Fibroblast of gingiva (primary cell): Measurements from ENCODE around the gene LEMD1.
"Not testable (repeated sequence)": the region's sequence is repeated elsewhere in the genome, so short reads cannot be mapped to it uniquely, and the experiment has no call there.

ENCODE experiments used
- DNase-seq: peaks from one replicate; pipeline ENCODE4 v3.0.0-alpha.2; 2011; ENCODE audit warnings: low read depth

The LEMD1 gene

DNA sequence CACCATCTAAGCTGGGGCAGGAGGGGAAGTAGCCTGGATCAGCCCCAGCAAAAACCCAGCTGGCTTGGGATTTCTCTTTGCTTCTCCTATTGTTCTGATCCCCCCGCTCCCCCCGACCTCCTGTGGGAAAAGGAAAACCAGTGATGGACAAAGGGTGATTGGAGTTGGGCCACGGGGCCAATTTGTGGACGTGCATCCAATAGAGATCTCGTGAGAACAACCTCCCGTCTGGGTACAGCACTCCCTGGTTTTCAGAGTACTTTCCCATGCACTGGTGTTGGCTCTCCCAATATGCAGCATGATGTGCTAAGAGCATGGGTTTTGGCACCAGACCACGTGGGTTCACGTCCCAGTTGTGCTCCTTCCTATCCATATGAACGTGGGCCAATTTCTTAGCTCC lies 25.0 kb upstream of the LEMD1 start:
- DNase-seq: no peak

DNA sequence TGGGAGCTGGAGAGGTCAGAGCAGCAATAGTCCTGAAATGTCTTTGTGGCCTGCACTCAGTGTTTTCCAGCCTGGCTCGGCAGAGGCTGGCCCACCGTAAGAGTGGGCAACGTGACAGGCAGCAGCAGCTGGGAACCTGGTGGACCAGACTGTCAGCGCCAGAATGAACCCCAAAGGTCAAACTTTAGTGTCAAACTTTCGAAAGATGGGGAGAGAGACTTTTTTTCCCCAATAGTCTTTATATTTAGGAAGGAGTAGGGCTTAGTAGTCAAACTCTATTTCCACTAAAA lies 23.7 kb upstream of the LEMD1 start:
- DNase-seq: no peak

DNA sequence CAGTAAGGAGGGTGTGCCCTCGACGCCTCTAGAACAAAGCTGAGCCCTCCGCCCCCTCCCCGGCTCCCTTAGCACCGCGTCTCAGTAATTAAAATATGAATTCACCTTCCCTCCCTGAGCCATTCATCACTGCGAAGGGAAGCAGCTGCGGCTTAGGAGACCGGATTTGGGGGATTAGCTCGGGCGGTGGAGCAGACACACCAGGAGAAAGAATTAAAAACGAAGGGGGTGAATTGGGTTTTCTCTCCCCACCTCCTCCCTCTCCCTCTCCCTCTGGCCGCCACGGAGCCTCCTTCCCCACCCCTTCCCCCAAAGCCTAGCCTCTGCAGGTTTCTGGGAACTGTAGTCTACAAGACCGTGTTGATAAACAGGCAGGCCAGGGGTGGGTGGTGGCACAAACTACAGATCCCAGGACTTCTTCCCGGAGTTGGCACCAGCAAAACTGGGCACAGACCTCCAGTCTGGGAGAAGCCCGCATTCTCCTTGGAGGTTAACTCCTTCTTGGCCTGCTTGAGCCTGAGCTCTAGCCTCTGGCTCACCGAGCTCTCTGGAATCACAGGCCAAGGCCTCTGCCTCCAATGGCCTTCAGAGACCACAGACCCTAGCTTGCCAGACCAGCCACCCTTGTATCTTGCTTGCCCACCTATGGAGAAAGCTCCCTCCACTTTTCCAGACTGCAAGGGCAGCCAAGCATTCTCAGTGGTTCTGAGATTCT lies 23.2 kb upstream of the LEMD1 start:
- no peak for DNase-seq

DNA sequence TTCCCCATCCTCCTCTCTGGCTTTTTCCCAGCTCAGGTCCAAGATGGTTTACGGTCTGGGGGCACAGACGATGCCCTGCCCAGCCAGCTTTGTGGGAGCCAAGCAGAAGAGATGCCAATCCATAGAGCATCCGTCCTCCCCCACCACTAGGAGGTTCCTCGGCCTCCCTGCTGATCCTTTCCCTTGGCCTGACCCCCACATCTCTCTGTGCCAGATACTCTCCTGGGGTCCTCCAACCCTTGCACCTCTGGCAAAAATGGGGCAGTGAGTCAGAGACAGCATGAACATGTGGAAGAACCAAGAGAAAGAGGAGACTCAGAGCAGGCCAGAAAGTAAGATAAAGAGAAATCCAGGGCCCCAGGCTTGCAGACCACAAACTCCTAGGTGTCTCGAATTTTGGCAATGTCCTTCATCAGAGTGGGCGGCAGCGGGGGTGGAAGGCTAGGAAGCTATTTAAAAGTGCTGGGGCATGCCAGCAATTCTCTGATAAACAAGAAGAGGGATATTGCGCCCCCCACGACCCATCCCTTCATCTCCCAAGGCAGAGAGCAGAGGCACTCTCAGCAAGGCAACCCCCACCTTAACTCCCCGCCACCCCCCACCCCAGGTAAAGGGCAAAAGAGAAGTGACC lies 22.6 kb upstream of the LEMD1 start:
- DNase-seq: no peak

DNA sequence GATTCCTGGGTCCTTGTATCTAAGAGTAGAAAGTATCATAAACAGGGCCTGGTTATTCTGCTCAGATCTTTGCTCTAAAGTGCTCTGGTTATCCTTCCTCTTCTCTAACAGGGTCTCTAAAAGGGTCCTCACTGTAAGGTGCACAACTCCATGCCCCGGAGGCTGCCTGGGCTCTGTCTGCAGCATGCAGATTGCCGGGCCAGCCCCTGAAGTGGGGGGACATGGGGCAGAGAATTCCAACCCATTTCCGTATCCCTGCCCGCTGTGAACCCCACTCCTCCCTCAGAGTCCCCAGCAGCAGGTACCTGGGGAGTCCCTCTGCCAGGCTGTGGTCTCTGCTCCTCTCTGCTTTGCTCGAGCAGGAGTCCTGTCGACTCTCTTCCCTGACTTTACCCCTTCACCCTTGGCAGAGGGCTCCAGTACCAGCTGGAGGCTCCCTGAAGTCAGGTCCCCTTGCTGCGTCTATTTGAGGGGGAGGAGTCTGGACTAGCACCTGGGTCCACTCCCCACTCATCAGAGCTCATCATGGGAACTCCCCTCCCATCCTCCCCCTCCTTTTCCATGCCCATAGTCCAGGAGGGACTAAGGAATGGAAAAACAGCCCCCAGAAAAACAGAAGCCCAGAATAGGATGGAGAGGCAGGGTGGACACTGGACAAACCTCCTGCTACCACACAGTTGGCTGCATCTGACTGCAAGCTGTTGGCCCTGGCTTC lies 21.9 kb upstream of the LEMD1 start:
- no peak for DNase-seq

DNA sequence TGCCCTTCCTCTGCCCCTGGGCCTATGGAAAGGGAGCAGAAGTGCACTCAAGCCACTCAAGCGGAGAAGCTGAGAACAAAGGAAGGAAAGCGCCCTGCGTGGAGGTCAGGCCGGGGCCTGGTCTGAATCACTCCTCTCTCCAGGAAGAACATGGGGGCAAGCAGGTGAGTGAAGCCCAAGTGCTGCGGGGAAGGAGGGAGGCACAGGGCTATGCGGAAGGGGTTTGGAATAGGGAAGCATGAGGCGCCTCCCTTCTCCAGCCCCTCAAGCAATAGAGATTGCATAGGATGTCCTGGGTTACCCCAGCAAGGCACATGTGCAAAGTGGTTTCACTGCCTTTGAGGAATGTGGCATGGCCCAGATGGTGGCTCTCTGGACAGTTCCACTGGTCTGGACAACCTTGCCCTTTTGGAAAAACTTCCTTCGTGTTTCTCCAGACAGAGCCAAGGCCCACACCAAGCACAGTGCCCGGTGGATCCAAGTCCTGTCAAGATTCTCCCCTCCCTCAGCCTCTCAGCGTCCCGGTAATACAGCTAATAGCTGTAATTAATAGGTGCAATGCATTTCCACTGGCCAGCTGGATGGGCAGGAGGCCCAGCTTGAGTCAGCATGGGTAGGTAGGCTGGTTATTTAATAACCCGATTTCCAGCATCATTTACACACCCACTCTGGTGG lies 20.3 kb upstream of the LEMD1 start:
- no peak for DNase-seq

DNA sequence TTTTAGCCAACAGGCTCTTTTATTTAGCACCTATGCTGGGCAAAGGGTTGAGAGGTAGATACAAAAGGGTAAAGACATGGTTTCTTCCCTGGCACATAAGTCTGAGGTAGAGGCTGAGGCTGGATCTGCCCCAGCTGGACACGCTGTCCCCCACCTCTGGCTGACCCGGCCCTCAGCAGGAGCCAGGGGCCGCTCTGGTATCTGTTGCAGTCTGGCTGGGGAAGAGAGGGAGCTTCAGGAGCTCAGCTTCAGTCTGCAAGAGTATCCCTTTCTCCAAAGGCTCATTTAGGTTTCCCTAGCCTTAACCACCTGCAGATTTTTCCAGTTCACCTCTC lies 19.8 kb upstream of the LEMD1 start:
- no peak for DNase-seq

DNA sequence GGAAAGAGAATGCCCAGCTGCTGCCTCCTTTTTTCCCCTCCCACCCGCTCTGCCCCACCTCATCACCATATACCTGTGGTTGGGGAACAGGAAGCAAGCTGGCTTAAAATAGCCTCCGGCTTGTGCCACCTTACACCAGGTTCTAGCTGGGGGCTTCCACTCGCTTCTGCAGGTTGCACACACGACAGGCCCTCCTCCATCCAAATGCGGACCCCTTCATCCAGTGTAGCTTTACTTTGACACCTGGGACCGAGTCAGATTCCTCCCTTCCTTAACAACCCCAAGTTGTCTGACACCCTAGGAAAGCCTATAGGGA lies 19.4 kb upstream of the LEMD1 start:
- DNase-seq: no peak

DNA sequence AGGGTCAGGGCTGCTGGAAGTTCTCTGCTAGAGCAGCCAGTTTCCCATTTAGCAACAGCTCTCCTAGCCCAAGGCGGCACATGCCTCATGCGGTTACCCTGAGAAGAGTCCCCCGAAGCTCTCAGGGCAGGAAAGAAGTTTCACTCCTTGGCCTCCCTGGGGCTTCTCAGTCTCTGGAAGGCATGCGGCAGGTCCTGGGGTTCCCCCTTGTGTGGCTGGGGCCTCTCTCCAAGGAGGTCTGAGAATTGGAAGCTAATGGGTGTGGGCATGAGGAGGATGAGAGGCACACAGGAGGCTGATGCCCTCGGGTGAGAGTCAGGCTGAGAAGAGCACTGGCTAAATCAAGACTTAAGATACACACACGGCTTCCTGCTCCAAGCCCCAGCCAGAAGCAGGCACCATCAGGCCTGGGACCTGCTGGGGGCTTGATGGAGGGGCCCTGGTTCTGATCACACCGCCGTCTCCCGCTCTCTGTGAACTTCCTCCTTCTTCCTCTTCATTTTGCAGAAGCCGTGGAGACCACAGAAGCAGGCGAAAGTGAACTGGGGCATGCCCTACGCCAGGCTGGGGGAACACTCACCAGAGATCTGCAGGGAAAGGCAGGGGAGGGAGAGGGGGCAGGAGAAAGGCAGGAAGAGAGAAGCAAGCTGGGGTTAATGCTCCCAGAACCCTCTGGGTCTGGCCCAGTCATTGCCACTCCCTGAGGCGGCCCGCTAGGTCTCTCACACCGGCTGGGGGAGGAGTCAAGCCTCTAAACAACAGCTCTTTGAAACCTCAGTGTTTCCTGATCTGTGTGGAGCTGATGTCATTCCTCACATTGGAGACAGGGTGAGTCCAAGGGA lies 18.8 kb upstream of the LEMD1 start:
- DNase-seq: no peak

DNA sequence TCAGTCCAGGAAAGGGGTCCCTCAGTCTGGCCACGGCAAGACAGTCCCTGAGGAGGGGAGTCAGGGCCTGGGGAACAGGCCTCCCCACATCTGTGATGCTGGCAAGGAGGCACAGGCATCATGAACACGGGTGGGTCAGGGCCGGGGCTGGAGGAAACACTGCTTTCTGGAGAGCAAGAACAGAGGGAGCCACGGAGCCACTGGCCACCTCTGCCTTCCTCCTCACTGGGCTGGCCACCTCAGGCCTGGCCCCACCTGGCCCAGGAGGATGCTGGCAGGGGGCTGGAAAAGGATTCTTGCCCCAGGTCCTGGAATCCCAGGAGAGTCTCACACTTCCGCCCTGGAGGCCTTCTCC lies 18.2 kb upstream of the LEMD1 start:
- DNase-seq: no peak

DNA sequence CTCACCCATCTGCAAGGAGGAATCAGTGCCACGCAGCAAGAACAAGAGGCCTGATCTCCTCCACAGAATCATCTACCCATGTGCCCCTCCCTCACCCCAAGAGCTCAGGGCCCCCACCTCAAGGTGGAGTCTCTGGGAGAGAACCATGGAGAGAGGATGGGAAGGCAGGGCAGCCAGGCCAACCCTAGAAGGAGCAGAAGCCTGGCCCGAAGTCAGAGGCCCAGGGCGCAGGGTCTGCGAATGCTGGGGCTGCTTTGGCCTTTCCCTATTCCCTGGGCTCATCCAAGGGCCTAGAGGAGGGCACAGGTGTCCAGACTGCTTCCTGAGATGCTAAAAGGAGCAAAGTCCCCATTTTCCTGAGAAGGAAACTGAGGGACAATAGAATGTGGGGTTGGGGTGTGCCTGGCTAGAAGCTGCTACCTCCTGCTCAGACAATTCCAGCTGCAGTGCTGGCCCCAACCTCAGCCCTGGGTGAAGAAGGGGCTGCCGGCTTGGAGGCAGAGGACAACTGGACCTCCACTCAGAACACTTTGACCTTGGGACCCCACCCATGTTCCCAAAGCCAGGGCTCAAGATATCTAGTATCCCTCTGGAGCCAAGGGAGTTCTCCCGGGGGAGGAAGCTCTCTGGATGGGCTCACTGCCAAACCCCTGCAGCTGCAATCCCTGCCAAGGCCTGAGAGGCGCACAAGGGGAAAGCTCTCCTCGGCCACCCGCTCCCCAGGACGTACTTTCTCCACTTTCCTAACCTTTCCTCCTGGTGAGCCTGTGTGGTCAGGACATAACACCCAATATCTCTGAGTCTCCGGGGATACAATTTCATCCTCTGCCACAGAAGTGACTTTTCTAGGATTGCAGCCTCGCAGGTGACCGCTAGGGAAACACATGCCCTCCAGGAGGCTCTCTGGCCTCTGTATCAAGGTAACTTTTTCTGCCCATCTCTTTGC lies 16.6 kb upstream of the LEMD1 start:
- peak; percentile 53 for DNase-seq

DNA sequence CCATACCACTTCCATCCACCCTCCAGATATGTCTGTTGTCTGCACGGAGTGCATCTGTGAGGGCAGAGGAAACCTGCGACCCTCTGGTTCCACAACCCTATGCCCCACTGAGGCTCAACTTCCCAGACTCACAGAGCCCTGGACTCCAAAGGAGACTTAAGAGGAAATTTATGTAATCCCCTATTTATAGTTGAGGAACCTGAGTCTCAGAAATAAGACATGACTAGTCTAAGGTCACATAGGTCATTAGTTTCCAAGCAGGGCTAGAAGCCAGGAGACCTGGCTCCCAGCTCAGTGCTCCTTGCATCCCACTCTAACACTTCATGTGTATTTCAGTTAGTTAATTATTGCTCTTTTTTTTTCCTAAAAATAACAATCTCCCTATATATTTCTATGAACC lies 15.7 kb upstream of the LEMD1 start:
- no peak for DNase-seq

DNA sequence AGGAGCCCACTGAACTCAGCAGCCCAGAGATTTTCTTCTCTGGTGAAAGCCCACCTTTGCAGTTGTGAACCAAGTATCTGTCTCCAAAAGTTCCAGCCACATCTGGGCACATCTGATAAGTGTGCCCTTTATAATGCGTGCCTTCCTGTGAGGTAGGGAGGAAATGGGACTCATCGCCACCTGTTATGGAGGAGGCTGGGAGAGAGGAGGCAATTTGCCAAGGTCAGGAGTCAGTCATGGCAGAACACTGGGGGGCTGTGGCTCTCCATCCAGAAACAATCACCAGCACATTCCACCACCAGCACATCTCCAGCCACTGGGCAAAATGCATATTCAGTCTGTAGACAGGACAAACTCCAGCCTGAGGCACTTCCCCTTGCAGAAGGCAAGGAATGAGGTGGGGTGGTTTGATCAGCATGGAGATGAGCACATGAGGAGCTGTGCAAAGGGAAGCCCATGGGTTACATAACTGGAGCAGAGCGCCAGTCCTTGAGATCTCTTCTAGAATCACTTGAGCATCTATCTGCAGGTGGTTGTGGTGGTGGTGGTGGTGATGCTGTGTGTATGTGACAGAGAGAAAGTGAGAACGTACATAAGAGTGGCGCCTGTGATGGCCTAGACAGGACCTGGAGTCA lies 15.0 kb upstream of the LEMD1 start:
- no peak for DNase-seq

DNA sequence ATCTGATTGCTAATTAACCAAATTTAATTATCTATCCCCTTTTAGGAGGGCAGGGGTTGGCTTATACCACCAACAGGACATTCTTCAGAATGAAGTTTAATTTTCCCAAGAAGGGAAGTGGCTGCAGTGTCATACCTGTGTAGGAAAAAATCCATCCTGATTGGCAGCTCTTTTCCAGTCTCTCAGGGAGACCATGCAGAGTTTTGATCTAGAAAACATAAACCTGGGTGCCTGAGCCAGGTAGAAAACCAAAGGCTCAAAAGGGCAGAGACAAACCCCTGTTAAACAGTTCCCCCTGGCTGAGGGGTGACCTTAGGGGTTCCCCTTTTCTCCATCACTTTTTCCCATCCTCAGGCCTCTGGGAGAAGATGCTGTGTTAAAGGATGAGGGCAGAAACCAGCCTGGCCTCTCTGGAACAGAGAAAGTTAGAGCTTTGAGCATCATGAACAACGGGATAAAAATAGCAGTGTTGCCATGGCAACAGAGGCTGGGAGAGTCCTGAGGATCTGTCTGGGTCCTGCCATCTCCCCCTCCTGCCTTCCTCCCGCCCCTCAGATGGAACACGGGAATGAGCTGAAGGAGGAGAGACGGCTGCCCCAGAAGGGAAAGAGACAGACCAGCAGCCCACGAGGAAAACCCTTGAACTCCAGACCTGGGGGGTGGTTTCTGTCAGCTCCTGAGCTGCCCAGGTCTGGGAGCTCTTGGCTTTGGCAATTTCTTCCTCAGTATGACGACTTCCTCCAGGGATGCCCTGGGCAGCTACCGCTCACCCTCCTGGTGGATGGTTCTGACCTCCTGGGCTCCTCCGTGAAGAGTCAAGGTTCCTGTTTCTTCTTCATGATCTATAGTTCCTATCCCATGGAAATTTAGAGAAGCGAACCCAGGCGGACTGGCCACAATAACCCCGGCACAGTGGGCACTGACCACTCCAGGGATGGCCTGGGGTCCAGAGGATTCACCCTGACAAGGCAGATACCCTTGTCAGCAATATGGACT lies 14.0 kb upstream of the LEMD1 start:
- DNase-seq: no peak

DNA sequence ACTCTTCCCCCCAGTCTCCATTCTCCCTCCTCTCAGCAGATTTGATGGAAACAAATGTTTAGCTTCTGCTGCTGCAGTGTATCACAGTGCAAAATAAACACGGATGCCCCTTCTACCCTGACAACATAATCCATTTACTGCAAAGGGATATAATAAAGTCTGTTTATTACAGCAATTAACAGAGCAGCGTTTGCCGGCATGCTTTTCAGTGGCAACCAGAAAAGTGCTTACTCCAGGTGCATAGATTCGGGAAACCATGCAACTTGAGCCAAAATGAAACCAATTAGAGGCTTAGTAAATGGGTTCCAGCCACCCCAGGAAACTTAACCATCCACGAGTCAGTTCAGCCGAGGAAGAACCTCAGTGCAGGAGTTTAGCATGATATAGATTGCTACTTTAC lies 12.9 kb upstream of the LEMD1 start:
- DNase-seq: no peak

DNA sequence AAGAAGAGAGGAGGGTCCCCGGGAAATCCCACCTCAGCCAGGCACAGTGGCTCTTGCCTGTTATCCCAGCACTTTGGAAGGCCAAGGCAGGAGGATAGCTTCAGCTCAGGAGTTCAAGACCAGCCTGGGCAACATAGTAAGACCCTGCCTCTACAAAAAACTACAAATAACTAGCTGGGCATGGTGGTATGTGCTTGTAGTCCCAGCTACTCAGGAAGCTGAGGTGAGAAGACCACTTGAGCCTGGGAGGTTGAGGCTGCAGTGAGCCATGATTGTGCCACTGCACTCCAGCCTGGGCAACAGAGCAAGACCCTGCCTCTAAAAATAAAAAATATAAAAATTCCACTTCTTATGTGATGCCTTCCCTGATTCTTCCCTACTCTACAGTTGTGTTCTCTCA lies 10.8 kb upstream of the LEMD1 start:
- not testable (repeated sequence) for DNase-seq

DNA sequence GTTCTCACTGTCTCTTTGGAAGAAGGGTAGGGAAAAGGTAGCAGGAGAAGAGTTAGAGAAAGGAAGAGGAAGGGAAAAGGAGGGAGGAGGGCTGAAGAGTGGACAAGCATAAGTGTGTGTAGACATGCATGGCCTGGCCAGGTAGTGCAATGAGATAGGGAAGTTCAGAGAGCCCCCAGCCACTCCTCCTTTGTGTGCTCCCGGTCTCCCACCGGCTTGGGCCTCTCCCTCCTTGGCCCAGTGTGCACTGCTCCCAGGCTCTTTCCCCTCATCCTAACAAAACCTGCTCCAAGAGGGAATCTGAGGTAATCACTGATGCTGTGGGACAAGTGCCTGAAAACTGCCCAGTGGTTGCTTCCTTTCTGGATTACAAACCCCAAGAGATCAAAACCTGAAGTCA lies 10.3 kb upstream of the LEMD1 start:
- DNase-seq: no peak

DNA sequence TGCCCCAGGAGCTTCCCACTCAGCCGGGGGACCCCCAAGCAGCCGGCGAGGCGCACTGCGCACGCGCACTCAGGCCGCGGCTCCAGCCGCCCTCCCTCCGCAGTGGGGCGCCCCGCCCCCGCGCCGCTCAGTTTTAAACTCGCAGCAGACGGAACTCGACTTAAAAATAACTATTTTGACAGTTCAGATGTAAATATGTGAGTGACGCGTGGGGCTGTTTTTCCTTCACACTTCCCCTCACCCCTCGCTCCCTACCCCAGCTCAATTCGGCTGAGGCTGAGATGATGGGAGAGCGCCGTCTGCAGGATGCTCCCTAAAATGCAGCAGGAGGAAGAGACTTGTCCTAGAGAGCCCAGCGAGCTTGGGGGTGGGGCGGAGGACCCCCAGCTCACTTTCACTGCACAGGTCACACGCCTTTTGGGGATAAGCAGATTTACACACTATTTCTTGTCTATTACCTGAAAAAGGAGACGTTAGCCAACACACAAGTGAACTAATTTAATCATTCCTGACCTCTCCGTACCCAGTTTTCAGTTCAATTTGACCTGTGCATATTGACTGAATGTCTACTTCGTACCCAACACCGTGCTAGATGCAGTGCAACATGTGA lies 8.9 kb upstream of the LEMD1 start:
- no peak for DNase-seq
